GM19238 (cell line): ENCODE data around the gene EGFLAM.

ENCODE experiments used
- DNase-seq: peaks from one replicate; pipeline ENCODE4 v3.0.0; 2011; ENCODE audit warnings: low spot score; ENCODE audit not compliant: insufficient read length

Gene EGFLAM

DNA sequence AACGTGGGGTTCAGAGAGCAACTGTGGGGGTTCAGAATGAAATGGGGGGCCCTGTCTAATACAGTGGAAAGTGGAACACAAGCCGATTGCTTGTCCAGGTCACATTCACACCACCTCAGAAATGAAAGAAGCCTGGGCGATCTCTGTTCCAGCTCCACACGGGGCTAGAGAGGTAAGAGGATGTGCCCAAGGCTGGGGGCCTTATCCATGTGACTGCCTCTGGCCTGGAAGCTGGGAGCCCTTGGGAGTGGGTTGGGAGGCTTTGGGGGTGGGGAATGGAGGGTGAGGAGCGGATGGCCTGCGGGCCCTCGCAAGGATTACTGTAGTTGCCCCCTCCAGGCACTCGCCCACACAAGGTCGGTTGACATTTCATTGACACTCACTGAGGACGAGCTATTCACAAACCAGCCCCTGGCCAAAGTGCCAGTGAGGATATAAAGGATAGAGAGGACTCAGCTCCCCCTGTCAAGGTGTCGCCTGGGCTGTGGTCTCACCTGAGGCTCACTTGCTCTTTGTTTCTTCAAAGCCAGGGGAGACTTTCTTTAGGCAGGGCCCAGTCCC, 211.4 kb downstream of the EGFLAM start:
- DNase-seq = no peak

- no peak for DNase-seq
Observed at GRCh38 chr5:38471709-38472108, 213.3 kb downstream of the EGFLAM start.

GRCh38 chr5:38472541-38472940, 214.2 kb downstream of the EGFLAM start:
- DNase-seq = no peak

GRCh38 chr5:38473008-38473407, 214.6 kb downstream of the EGFLAM start:
- DNase-seq = no peak

- no peak for DNase-seq
Observed at GRCh38 chr5:38478166-38478565, 219.8 kb downstream of the EGFLAM start.

DNA sequence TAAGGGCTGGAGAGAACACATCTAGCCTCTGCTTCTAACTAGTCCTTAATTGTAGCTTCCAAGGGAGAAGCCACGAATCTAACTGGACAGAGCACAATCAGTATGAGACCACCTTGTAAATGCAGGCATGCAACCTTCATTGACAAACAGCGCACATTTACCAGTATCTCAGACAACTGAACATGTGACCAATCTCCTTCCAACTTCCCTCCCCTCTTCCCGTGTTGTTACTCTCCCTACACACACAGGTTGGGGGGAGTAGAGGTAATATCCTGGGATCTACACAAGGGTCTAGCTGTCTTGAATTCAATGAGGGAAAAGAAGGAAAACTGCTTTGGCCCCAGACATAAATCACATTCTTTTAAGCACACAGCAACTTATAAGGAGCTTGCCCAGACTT, 220.5 kb downstream of the EGFLAM start:
- DNase-seq = no peak

- no peak for DNase-seq
Observed at GRCh38 chr5:38479315-38479904, 221.1 kb downstream of the EGFLAM start.

DNA sequence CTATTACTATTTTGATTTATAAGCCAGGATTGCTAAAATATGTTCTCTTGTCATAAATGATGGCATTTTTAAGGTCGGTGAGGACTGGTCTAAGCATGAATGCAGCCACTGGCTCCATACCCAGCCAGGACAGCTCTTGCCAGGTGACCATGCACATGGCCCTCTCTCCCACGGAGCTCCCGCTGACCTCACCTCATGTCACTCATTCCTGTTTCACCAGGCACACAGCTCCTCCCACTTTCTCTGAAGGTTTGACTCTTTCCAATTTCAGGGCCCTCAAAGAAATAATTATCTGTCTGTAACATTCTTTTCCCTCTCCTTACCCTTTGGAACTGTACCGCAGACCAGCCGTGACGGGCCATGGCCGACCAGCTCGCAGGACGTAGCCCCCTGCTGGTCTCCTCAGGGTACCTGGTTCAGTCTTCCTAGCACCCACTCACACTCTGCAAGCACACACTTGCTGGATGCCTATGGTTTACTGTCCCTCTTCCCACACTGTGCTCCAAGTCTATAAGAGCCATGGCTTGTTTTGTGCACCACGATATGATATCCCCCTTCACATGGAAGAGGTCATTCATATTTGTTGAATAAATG, 225.5 kb downstream of the EGFLAM start:
- no peak for DNase-seq

DNA sequence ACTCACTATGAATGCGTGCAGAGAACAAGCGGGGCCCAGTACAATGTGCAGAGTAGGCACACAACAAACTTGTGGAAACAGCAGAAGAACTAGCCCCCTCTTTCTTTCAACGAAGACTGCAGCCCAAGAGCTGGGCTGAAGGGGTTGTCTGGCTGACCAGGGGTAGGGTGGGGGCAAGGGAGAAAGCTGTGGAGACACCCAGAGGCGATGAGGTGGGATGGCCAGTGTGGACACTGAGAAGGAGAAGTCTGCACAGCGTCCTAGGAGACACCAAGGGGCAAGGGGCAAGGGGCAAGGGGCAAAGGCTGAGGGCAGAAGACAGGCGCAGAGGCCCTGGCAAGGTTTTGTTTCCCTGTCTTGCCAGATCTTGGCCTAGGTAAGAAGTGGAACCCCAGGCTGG, 235.8 kb downstream of the EGFLAM start:
- DNase-seq = no peak

- DNase-seq = no peak
Observed at GRCh38 chr5:38494763-38495162, 236.4 kb downstream of the EGFLAM start.

GRCh38 chr5:38497946-38498345, 239.6 kb downstream of the EGFLAM start:
- DNase-seq = no peak

DNA sequence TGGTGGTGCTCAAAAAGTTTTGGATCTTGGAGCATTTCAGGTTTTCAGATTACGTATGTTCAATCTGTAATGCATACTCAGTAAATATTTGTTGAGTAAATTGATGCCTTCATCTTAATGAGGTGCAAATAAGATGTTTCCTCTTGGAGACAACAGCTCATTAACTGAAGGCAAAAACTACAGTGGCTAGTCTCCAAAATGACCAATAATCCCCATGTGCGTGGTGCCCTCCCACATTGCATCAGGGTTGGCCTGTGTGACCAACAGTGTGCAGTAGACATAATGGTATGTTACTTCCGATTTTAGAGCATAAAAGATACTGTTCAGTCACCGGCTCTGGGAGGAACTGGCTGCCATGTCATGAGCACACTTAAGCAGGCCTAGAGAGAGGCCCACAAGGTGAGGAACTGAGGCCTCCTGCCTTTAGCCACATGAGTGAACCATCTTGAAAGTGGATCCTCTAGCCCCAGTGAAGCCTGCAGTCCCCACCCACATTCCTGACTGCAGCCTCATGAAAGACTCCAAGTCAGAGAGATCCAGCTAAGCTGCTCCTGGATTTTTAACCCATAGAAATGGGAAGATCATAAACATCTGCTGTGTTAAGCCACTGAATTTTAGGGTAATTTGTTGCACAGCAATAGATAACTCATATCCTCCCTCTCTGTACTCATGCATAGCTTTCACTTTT, 242.4 kb downstream of the EGFLAM start:
- no peak for DNase-seq

- DNase-seq = no peak
Observed at GRCh38 chr5:38506302-38506701, 247.9 kb downstream of the EGFLAM start.

GRCh38 chr5:38509185-38509584, 250.8 kb downstream of the EGFLAM start:
- DNase-seq = no peak
